GM12878 (cell line): ENCODE results near the gene SMARCE1. TPM values are rescaled to one million over a fixed set of nuclear protein-coding genes. Genes with fewer than 3 reads are reported as not detected.
A peak's percentile ranks its signal among the peaks of the same experiment; 100 is the strongest.

Source experiments
- ATAC-seq: fragments of 200-7000 bp; cut with Tn5 transposase; 3 replicates; pipeline ENCODE4 v1.9.1; 2020; ENCODE audit warnings: mild to moderate bottlenecking, moderate library complexity
- BruUV-seq: library from RNA; stranded (reverse); fragments of 400-500 nt; replicated peaks from 2 replicates; lab custom pipeline; 2021; lab: Mats Ljungman, UMichigan
- CTCF ChIA-PET: fragments of 300-600 bp; sonication (Branson Sonifier 250); formaldehyde crosslinking; extraction: SDS; loops from one replicate; lab custom pipeline; 2021; ENCODE audit warnings: inconsistent platforms; lab: Yijun Ruan, JAX
- POLR2A ChIA-PET: fragments of 350-600 bp; formaldehyde crosslinking; extraction: SDS; loops from one replicate; lab custom pipeline; 2021; ENCODE audit warnings: inconsistent platforms; lab: Charles Lee
- RAD21 ChIA-PET: fragments of 300-600 bp; sonication (Branson Sonifier 250); formaldehyde crosslinking; loops from one replicate; lab custom pipeline; 2023; ENCODE audit warnings: antibody characterized with exemption; ENCODE audit not compliant: unreplicated experiment; lab: Charles Lee
- SMC1A ChIA-PET: fragments of 300-600 bp; sonication (Branson Sonifier 250); formaldehyde crosslinking; loops from one replicate; lab custom pipeline; 2023; ENCODE audit not compliant: unreplicated experiment, uncharacterized antibody; lab: Charles Lee
- DNase-seq: peaks from one replicate; pipeline ENCODE4 v3.0.0-alpha.2; 2011; ENCODE audit warnings: low read depth, low spot score
- FAIRE-seq: peaks from 3 replicates; lab custom pipeline; 2011; peaks lifted over from hg19 to GRCh38; lab: Jason Lieb, UNC
- H2AFZ ChIP-seq: 2 replicates; pipeline ENCODE4 v1.6.0; 2011; ENCODE audit warnings: low read depth, low read length, control low read depth; ENCODE audit not compliant: control insufficient read depth
- H3K27ac ChIP-seq: 2 replicates; pipeline ENCODE4 v1.5.1; 2011; ENCODE audit warnings: control low read depth; ENCODE audit not compliant: control insufficient read depth, insufficient read depth
- H3K27me3 ChIP-seq, 2 experiments: replicated peaks in 1 of 2; 2 replicates each; pipeline versions ENCODE4 v1.6.0 to v1.6.1; 2011; ENCODE audit warnings: low read length in 1 of 2; ENCODE audit not compliant: control insufficient read depth in 2 of 2, insufficient read depth in 2 of 2
- H3K36me3 ChIP-seq, 2 experiments: 2 replicates each; pipeline ENCODE4 v1.5.1; 2011; ENCODE audit warnings: low read length in 1 of 2; ENCODE audit not compliant: control insufficient read depth in 2 of 2, insufficient read depth in 2 of 2
- H3K4me1 ChIP-seq: 2 replicates; pipeline ENCODE4 v1.6.1; 2011; ENCODE audit warnings: mild to moderate bottlenecking, low read length, moderate library complexity, mixed read lengths; ENCODE audit not compliant: control insufficient read depth, insufficient read depth
- H3K4me2 ChIP-seq: 2 replicates; pipeline ENCODE4 v1.6.0; 2011; ENCODE audit warnings: control low read depth; ENCODE audit not compliant: control insufficient read depth, insufficient read depth
- H3K4me3 ChIP-seq: fragments of 200-600 bp; sonication (generic); 2 replicates; pipeline ENCODE4 v1.5.1; 2016
- H3K79me2 ChIP-seq: 2 replicates; pipeline ENCODE4 v1.6.0; 2011; ENCODE audit warnings: low read length; ENCODE audit not compliant: control insufficient read depth, insufficient read depth
- H3K9ac ChIP-seq: 2 replicates; pipeline ENCODE4 v1.8.0; 2011; ENCODE audit warnings: low read length, control low read depth, mixed read lengths; ENCODE audit not compliant: control insufficient read depth, insufficient read depth
- H3K9me3 ChIP-seq: replicated peaks from 3 replicates; pipeline ENCODE4 v1.5.1; 2011; ENCODE audit warnings: mild to moderate bottlenecking, low read length; ENCODE audit not compliant: control insufficient read depth, insufficient read depth
- H4K20me1 ChIP-seq: 2 replicates; pipeline ENCODE4 v1.6.0; 2011; ENCODE audit not compliant: control insufficient read depth, insufficient read depth
- KDM1A ChIP-seq: fragments of 200-600 bp; sonication (generic); IDR thresholded peaks from 2 replicates; pipeline ENCODE4 v1.6.1; 2016; ENCODE audit warnings: borderline replicate concordance
- LARP7 ChIP-seq: fragments of 450-650 bp; IDR thresholded peaks from 2 replicates; pipeline ENCODE4 v1.6.1; 2017; ENCODE audit warnings: mild to moderate bottlenecking
- SMARCA5 ChIP-seq: fragments of 450-650 bp; IDR thresholded peaks from 2 replicates; pipeline ENCODE4 v1.6.1; 2017; ENCODE audit warnings: mild to moderate bottlenecking
- WRNIP1 ChIP-seq: IDR thresholded peaks from 2 replicates; pipeline ENCODE4 v1.6.1; 2011; ENCODE audit warnings: low read depth, low read length, improper control_type of control experiment, borderline replicate concordance
- ZBTB40 ChIP-seq: fragments of 450-650 bp; IDR thresholded peaks from 2 replicates; pipeline ENCODE4 v1.6.1; 2016; ENCODE audit warnings: mild to moderate bottlenecking, moderate library complexity, borderline replicate concordance
- ZNF207 ChIP-seq: fragments of 450-650 bp; IDR thresholded peaks from 2 replicates; pipeline ENCODE4 v1.6.1; 2014; ENCODE audit warnings: antibody characterized with exemption, mild to moderate bottlenecking, borderline replicate concordance
- WGBS: methylation state at CpG from one replicate; pipeline ENCODE4 v1.1.6; 2016; ENCODE audit warnings: low lambda C conversion rate; ENCODE audit not compliant: insufficient replicate concordance, insufficient coverage; ENCODE audit errors: missing lambda C conversion rate; 5-methylcytosine and 5-hydroxymethylcytosine counted together
- in situ Hi-C: fragments of 300-500 bp; cut with MboI; formaldehyde crosslinking; loops from 9 replicates; pipeline ENCODE4 v1.14.3; 2018; ENCODE audit warnings: mixed read lengths
- intact Hi-C: fragments of 100-400 bp; cut with micrococcal nuclease; formaldehyde crosslinking; loops from one replicate; pipeline ENCODE4 v1.14.2; 2022; ENCODE audit not compliant: unreplicated experiment
- polyA plus RNA-seq, 11 experiments: library from polyadenylated mRNA; depleted of rRNA in 4 of 11; unstranded in 6 of 11; stranded (reverse) in 5 of 11; fragments of >200 nt; fragmentation: Nextera tagmentation in 4 of 11; fragmentation: Illumina TruSeq in 1 of 11; extraction: Ambion mirVana in 4 of 11; extraction: Trizol in 1 of 11; gene quantifications; 1 replicate in 1 of 11; 2 replicates in 10 of 11; pipeline versions ENCODE4 v1.2.1 to v1.2.3, GENCODE V29; 2011 to 2016; ENCODE audit warnings: inconsistent platforms in 2 of 11, missing spikeins in 2 of 11, low read depth in 1 of 11
- total RNA-seq, 4 experiments: library from RNA; depleted of rRNA in 3 of 4; stranded (reverse); fragments of >200 nt in 3 of 4; fragmentation: Illumina TruSeq in 1 of 4; extraction: Trizol in 1 of 4; gene quantifications; 2 replicates each; pipeline versions ENCODE4 v1.2.1 to v1.2.3, GENCODE V29; 2013 to 2021

SMARCE1 gene
- total and polyA plus RNA-seq, 10 of the 15 experiments (the other 5 are each of a cell fraction or from before 2014, with no cell fraction given) = 87.9 to 191 (median 132) TPM

GRCh38 chr17:40615841-40616476 lies 31.7 kb downstream of the SMARCE1 start:
- Histone ChIP-seq H2AFZ (peak overlapping the region; percentile 55), H3K79me2 (no peaks in the 10 kb centered on the region), H3K4me2 (peak overlapping the region; percentile 66), H3K36me3 (no peaks in the 10 kb centered on the region), H3K4me1 (peaks cover 26% of the 10 kb centered on the region), H3K4me3 (peak overlapping the region; percentile 35; the same call in 1 of the 2 replicates), H3K9ac (peak overlapping the region; percentile 7; the same call in 1 of the 2 replicates), H3K27ac (peak overlapping the region; percentile 29), H4K20me1 (no peaks in the 10 kb centered on the region), H3K9me3 (no peaks in the 10 kb centered on the region), H3K27me3 (no peaks in the 10 kb centered on the region)
- intact Hi-C loops (loop anchor here (1.0 to 5.0 kb wide), 7 partner anchors 13 to 1051 kb away; no protein-coding TSS in a partner anchor), in situ Hi-C loops (loop anchor here (5.0 to 10.0 kb wide), 2 partner anchors 186 to 1049 kb away; no protein-coding TSS in a partner anchor)
- TF ChIP-seq LARP7 (0 out of 2 replicates have a peak, but pooled peaks have one; percentile 16), ZNF207 (0 out of 2 replicates have a peak, but pooled peaks have one; percentile 8), ZBTB40 (0 out of 2 replicates have a peak, but pooled peaks have one; percentile 28), KDM1A (no peak), WRNIP1 (no peak), SMARCA5 (0 out of 2 replicates have a peak, but pooled peaks have one; percentile 37)
- no peak for ATAC-seq
- no peak for DNase-seq
- ChIA-PET SMC1A (interaction anchor here (0.9 to 8.9 kb wide), 33 partner anchors 9 to 1052 kb away, joined by 3 to 175 read pairs (median 8); partner anchors contain the start of genes CCR7, IGFBP4 and SMARCE1), RAD21 (interaction anchor here (0.6 to 7.9 kb wide), 49 partner anchors 8 to 1073 kb away, joined by 3 to 229 read pairs (median 8); partner anchors contain the start of genes CCR7, KRT222, RARA and TOP2A), CTCF (interaction anchor here (0.6 to 11.9 kb wide), 51 partner anchors 9 to 1050 kb away, joined by 3 to 193 read pairs (median 8); partner anchors contain the start of genes IGFBP4 and TOP2A), POLR2A (interaction anchor here (0.8 to 7.9 kb wide), 20 partner anchors 8 to 307 kb away, joined by 3 to 117 read pairs (median 12); partner anchors contain the start of genes CCR7 and RARA)
- no peak for FAIRE-seq
- 80% methylated on average over 9 of the region's 10 CpGs for WGBS
- BruUV-seq = TSS peak; percentile 94
